Measurements from ENCODE around the gene KPTN.
A peak's percentile ranks its signal among the peaks of the same experiment; 100 is the strongest.

KPTN gene

GRCh38 chr19:47483800-47484690, at the start of gene KPTN:
TSS of gene KPTN (minus strand) at chr19:47484219. CDS start at chr19:47484160, 59 bp downstream.
- peak; percentile 97 for DNase-seq (ENCODE audit: low spot score)

DNA sequence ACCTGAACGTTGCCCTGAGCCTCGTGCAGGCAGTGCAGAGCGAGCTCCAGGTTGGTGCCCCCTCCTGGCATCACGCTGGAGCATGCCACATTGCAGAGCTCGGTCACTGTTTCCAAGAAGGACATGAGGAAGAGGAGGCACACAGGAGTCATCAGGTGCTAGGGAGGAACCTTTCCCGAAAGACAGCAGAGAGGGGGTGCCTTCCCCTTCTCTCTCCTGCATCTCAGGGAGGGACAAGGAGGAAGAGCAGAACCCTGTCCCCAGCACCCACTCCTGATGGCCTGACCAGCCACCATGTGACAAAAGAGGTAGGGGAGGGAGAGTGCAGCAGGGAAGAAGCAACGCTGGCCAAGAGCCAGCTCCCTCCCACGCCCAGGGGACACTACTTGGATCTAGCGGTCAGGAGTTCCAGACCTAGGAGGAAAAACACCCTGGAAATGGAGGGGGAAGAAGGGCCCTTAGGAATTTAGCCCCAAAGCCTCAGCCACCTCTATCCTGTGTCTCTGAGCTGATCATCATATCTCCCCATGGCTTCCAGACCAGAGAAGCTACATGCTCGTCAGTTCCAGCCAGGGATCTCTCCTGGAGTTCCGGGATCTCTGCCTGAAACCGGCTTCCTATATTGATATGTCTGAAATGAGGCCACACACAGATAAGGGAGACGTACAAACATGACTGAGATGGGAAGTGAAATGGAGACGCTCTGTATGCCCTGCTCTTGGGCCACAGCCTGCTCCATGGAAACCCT, 47.8 kb upstream of the KPTN start:
- DNase-seq (ENCODE audit: low spot score), result no peak

DNA sequence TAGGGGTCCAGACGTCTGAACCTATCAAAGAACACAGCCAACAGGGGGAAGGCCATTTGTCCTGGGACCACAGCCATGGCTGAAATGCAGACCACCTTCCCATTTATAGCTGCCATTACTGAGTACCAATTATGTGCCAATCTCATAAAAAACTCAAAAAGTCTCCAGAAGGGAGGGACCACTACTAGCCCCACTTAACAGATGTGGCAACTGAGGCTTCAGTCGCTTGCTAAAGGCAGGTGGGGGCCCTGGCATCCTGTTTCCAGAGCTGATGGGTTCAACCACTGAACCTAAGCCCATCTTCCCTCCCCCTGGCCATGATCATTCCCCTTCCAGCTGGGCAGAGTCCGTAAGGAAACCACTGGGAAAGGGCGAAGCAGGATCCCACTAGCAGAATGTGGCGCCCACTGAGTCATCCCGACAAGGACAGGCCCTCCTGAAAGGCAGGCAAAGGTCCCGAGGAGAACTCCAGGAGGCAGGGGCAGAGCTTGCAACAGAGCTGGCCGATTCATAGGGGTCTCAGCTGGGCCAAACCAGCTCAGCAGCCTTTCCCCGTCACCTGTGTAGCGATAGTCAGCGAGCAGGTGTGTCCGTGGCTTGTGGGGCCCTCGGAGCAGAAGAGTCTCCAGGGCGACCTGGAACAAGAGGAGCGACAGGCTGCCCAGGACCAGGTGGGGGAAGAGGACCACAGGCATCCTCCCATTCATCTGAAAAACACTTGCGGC, 45.2 kb upstream of the KPTN start:
- DNase-seq (ENCODE audit: low spot score), result no peak

DNA sequence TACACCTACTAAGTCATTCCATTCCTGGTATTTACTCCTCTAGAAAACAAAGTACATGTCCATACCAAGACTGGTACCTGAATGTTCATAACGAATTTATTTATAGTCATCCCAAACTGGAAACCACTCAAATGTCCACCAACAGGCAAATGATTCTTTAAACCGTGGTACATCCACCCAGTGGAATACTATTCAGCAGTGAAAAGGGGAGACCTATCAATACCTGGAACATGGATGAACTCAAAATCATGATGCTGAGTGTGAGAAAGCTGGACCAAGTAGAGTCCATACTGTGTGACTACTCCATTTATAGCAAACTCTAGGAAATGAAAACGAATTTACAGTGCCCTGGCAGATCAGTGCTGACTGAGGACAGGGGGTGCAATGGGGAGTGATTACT, 42.8 kb upstream of the KPTN start:
- no peak for DNase-seq (ENCODE audit: low spot score)

GRCh38 chr19:47523473-47523872, 39.5 kb upstream of the KPTN start:
- no peak for DNase-seq (ENCODE audit: low spot score)

- DNase-seq (ENCODE audit: low spot score), result no peak
Observed at GRCh38 chr19:47521473-47522180, 37.6 kb upstream of the KPTN start.

GRCh38 chr19:47520839-47521238, 36.8 kb upstream of the KPTN start:
- DNase-seq (ENCODE audit: low spot score), result no peak

DNA sequence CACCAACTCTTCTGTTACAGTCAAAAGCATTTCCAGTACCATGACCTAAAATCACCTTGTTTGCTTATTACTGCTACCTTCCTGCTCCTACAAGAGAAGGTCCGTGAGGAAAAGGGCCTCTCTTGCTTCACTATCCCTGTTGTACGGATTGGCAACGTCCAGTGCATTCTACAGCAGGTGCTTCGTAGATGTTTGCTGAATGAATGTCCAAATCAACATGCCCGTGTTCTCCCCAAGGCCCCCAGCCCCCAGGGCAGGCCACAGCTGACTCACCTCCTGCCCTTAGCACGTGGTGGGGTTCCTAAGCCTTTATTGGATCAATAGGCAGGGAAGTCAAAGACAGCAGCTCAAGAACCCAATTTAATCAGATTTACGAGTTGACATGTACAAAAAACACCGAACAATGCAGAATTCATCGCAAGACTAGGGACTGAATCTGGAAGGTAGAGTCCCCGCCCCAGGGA, 36.4 kb upstream of the KPTN start:
- DNase-seq (ENCODE audit: low spot score), result no peak

- no peak for DNase-seq (ENCODE audit: low spot score)
Observed at GRCh38 chr19:47518854-47519253, 34.8 kb upstream of the KPTN start.

DNA sequence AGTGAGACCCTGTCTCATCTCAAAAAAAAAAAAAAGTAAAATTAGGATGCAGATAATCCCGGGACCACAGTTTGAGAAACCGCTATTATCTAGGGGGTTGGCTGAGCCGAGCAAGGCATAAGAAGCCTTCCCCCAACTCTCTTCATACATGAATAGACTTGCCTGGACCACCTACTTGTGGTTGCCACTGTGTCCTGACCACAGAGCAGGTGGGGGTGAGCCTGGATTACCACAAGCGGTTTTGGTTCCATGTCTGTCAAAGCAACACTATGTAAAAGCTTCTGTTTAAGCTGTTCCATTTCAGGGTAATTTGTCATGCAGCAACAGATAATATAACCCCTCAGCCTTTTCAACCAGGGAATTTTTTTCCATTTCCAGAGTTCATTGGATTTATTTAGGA, 34.1 kb upstream of the KPTN start:
- DNase-seq (ENCODE audit: low spot score), result no peak

DNA sequence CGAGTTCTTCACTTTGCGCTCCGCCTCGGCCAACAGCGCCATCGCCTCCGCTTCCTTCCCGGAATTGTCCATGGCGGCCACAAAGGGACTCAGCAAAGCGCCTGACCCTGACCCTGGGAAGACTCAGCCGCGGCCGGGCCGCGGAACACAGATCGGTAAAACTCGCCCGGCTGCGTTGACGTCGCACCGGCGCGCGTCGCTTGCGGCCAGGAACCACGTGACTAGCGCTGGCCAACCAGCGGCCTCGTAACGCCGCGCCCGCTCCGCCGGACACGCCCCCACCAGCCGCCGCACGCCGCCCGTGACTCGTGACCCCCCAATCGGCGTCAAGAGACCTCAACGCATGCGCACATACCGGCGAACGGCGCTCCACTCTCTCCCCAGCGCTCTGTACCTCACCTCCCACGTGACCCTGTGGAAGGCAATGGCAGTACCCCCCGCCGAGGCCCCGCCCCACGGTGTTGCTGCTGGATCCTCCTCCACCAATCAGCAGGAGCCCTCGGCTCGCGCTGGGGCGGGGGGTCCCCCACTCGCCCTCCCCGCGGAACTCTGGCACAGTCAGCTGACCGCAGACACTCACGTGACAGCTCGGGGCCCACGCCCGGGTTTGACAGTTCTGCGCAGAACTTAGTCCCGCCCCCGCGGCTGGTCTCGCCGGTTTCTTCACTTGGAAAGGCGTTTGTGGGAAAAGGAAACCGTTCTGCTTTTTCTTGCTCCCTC, 31.0 kb upstream of the KPTN start, which contains the start of gene NAPA:
TSS of gene NAPA (minus strand) at position 195 of the 720 bp plus-strand sequence. CDS start at position 72, 123 bp downstream.
- DNase-seq (ENCODE audit: low spot score), result peak; percentile 100

- DNase-seq (ENCODE audit: low spot score), result no peak
Observed at GRCh38 chr19:47514151-47514868, 30.3 kb upstream of the KPTN start.

GRCh38 chr19:47512948-47513319, 28.9 kb upstream of the KPTN start:
- no peak for DNase-seq (ENCODE audit: low spot score)

DNA sequence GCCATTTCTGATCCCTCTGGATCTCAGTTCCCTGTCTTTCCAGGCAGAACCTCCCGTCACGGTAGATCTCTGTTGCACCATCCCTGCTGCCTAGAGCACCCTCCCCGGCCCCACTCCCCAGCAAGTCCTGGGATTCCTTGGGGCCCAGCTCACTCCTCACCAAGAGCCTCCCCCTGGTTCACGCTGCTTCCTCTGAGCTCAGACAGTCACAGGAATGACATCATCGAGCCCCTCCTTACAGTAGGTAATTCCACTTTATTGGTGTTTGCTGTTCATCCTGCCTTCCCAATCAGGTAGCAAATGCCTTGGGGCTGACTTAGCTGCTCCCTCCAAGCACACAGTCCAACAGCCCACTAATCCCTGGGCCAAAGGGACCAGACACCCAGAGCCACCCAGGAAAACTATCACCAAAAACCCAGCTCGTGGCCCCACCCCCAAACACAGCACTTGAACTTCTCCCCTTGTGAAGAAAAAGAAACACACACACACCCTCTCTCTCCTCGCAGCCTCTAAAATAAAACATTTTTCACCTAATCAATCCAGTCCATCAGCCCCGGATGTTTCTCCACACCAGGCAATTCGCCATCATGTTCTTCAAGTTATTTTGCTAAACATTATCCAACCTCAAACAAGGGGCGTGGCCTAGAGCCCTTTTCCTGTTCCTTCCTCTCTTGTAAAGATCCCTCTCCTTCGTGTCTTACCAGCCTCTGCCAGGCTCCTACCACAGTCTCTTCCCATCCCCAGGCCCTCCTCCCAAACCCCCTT, 28.3 kb upstream of the KPTN start:
- peak; percentile 70 for DNase-seq (ENCODE audit: low spot score)

DNA sequence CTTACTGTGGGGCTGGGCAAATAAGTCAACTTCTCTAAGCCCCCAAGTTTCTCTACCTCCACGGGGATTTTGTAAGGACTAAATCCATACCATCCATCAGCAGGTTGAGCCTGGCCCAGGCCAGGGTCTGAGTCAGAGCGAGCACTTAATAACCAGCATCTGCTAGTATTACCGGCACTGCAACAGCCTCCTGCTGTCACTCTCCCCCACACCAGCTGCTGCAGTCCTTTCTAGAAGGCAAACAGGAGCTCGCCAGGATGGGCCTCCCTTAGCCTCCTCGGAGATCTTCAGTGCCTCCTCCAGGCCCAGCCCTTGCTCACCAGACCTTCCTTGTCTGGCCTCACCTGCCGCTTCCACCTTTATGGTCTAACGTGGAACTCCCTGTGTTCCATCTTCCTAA, 27.7 kb upstream of the KPTN start:
- DNase-seq (ENCODE audit: low spot score), result peak; percentile 43

DNA sequence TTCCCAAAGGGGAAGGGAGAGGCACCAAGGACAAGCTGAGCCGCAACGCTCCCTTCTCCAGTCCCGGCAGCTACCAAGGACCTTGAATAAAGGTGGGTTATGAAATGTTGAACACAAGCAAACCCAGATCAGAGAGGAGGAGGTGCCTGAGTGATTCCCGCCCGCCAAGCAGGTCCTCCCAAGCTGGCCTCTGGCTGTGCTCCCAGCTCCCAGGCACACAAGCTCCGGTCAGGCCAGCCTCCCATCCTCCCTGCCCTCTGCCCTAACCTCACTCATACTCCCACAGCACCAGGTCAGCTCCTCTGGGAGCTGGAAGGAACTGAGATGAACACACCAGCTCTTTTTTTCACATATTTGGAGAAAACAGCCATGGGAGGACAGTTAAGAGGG, 27.1 kb upstream of the KPTN start:
- DNase-seq (ENCODE audit: low spot score), result no peak

DNA sequence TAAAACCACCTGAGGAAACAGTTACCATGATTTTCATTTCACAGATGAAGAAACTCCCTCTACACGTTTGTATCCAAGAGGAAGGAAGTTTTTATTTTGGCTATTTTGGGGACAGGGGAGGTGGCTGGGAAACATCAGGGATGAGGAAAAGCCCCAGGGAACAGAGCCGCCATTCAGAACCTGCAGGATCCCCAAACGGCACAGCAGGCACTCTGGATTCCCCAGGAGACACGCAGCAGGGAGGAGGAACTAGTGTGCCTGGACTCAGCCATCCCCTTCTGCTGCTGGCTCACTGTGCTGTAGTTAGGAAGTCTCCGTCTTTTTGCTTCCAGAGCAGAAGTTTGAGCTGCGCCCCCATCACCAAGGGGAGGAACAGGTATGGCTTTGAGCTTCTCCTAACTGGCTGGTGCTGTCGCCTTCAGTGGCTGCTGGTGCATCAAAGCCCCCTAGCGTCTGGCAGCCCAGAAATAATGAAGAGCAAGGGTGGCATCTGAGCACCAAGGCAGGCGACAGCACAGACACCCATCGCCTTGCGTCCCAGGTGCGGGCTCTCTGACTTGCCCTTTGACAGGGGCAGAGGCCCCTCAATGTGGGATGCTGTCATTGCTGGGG, 26.6 kb upstream of the KPTN start:
- no peak for DNase-seq (ENCODE audit: low spot score)

DNA sequence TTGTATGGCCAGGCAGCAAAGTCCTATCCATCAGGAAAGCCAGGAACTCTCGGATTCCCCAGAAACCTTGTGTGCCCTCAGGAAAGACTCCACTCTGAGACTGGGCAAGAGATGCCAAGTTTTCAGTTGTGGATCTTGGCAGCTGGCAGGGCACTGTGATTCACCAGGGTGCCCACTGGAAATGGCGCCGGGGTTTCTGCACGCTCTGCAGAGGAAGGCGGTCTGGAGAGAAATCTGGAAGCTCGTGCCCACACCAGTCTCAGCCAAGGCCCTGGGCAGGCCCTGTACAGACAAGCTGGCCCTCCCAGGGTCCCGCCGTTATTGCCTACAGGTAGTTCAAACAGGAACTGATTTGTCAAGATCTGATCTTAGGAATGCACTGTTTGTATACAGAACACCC, 26.0 kb upstream of the KPTN start:
- DNase-seq (ENCODE audit: low spot score), result no peak

GRCh38 chr19:47509170-47509847, 25.3 kb upstream of the KPTN start:
- DNase-seq (ENCODE audit: low spot score), result no peak
